ENCODE measurements around the gene ARG1. TPM values are rescaled to one million over a fixed set of nuclear protein-coding genes. Genes with fewer than 3 reads are reported as not detected.

The ARG1 gene
- polyA plus RNA-seq, 1 donor from 2014 or later: not detected

GRCh38 chr6:131581523-131581922 is 8.5 kb downstream of the ARG1 start:
- Histone ChIP-seq H3K27ac (ENCODE audit: low read length) (no peak overlapping the region), H4K20me1 (ENCODE audit: insufficient read depth) (no peaks in the 10 kb centered on the region), H3K9me3 (ENCODE audit: low read length) (no peaks in the 10 kb centered on the region), H3K9ac (ENCODE audit: low read length) (no peak overlapping the region), H3F3A (ENCODE audit: insufficient read depth, low read length, poor library complexity, severe bottlenecking) (no peaks in the 10 kb centered on the region), H3K27me3 (ENCODE audit: insufficient read depth, low read depth, low read length) (no peaks in the 10 kb centered on the region), H3K36me3 (ENCODE audit: insufficient read depth, low read length) (no peaks in the 10 kb centered on the region), H3K4me3 (ENCODE audit: low read length) (no peak overlapping the region), H3K9me2 (ENCODE audit: insufficient read depth, low read length) (no peaks in the 10 kb centered on the region), H2AFZ (ENCODE audit: low read depth, low read length) (no peak overlapping the region), H3K79me2 (replicated peaks; ENCODE audit: insufficient read depth, low read length) (no peaks in the 10 kb centered on the region), H3K4me2 (ENCODE audit: low read length) (no peak overlapping the region)
- TF ChIP-seq EP300 (conservative IDR thresholded peaks at IDR 0.05; ENCODE audit: poor library complexity, severe bottlenecking) (no peak), EZH2 (IDR thresholded peaks at IDR 0.05; ENCODE audit: borderline replicate concordance, insufficient read depth, low read length, poor library complexity, severe bottlenecking) (no peak), RAD21 (conservative IDR thresholded peaks at IDR 0.05) (no peak), CTCF (IDR thresholded peaks at IDR 0.05; ENCODE audit: poor library complexity, severe bottlenecking) (no peak), REST (IDR thresholded peaks at IDR 0.05; ENCODE audit: borderline replicate concordance) (no peak), MXI1 (conservative IDR thresholded peaks at IDR 0.05; ENCODE audit: poor library complexity, severe bottlenecking) (no peak), SMC3 (conservative IDR thresholded peaks at IDR 0.05; ENCODE audit: poor library complexity) (no peak), TAF1 (IDR thresholded peaks at IDR 0.05; ENCODE audit: low read depth) (no peak), POLR2AphosphoS5 (IDR thresholded peaks at IDR 0.05) (no peak)

GRCh38 chr6:131586543-131586942 is 13.5 kb downstream of the ARG1 start:
- no peaks in the 10 kb centered on the region for H3K27me3 ChIP-seq (ENCODE audit: insufficient read depth, low read depth, low read length)
- no peaks in the 10 kb centered on the region for H3K79me2 ChIP-seq (replicated peaks; ENCODE audit: insufficient read depth, low read length)
- H4K20me1 ChIP-seq (ENCODE audit: insufficient read depth): no peaks in the 10 kb centered on the region
- no peaks in the 10 kb centered on the region for H3K36me3 ChIP-seq (ENCODE audit: insufficient read depth, low read length)
- no peaks in the 10 kb centered on the region for H3K9me3 ChIP-seq (ENCODE audit: low read length)
- H2AFZ ChIP-seq (ENCODE audit: low read depth, low read length): no peak overlapping the region
- no peaks in the 10 kb centered on the region for H3F3A ChIP-seq (ENCODE audit: insufficient read depth, low read length, poor library complexity, severe bottlenecking)
- no peak overlapping the region for H3K9ac ChIP-seq (ENCODE audit: low read length)
- TF ChIP-seq EZH2 (IDR thresholded peaks at IDR 0.05; ENCODE audit: borderline replicate concordance, insufficient read depth, low read length, poor library complexity, severe bottlenecking) (no peak), POLR2AphosphoS5 (IDR thresholded peaks at IDR 0.05) (no peak), MXI1 (conservative IDR thresholded peaks at IDR 0.05; ENCODE audit: poor library complexity, severe bottlenecking) (no peak), SMC3 (conservative IDR thresholded peaks at IDR 0.05; ENCODE audit: poor library complexity) (no peak), CTCF (IDR thresholded peaks at IDR 0.05; ENCODE audit: poor library complexity, severe bottlenecking) (no peak), EP300 (conservative IDR thresholded peaks at IDR 0.05; ENCODE audit: poor library complexity, severe bottlenecking) (no peak), REST (IDR thresholded peaks at IDR 0.05; ENCODE audit: borderline replicate concordance) (no peak), TAF1 (IDR thresholded peaks at IDR 0.05; ENCODE audit: low read depth) (no peak), RAD21 (conservative IDR thresholded peaks at IDR 0.05) (no peak)
- no peak overlapping the region for H3K4me2 ChIP-seq (ENCODE audit: low read length)
- no peak overlapping the region for H3K4me3 ChIP-seq (ENCODE audit: low read length)
- no peaks in the 10 kb centered on the region for H3K9me2 ChIP-seq (ENCODE audit: insufficient read depth, low read length)
- no peak overlapping the region for H3K27ac ChIP-seq (ENCODE audit: low read length)
